ENCODE data around the gene PPP2R5D.
"Not testable (repeated sequence)": the region's sequence is repeated elsewhere in the genome, so short reads cannot be mapped to it uniquely, and the experiment has no call there.

Gene PPP2R5D

GRCh38 chr6:42984001-42984923 is at the start of gene PPP2R5D:
Gene PPP2R5D, plus strand, starts transcription at chr6:42984570. Its CDS starts 108 bp downstream, at chr6:42984678.
- DNase-seq: peak; percentile 90

- DNase-seq: no peak
Observed at GRCh38 chr6:42935322-42935721, 49.0 kb upstream of the PPP2R5D start.

GRCh38 chr6:42936398-42936797 is 48.0 kb upstream of the PPP2R5D start:
- no peak for DNase-seq

DNA sequence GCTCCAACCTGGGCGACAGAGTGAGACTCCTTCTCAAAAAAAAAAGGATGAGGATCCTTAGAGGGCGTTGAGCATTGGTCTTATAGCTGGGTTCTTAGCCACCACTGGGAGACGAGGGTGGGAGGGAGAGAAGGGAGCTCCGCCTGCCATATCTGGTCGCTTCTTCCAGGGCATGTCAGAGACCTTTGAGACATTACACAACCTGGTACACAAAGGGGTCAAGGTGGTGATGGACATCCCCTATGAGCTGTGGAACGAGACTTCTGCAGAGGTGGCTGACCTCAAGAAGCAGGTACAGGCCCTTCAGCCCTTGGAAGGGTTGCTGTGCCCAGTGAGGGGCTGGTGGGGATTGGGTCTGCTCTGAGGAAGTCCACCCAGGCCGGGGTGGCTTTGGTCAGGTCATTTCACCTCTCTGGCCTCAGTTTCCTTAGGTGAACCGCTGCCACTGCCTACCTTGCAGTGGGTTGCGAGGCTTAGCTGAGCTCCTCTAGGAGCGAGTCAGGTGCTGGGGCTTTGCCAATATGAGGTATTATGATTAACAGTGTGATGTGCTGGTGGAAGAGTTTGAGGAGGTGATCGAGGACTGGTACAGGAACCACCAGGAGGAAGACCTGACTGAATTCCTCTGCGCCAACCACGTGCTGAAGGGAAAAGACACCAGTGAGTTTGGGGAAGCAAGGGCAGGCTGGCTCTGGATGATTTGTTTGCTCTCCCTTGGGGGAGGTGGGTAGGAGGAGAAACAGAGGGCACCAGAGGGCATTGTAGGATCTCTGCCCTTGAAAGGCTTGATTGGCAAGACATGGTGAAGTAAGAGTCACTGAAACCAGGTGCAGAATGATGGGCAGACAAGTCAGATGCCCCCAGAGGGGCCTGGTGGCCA is 46.6 kb upstream of the PPP2R5D start:
- DNase-seq: no peak

DNA sequence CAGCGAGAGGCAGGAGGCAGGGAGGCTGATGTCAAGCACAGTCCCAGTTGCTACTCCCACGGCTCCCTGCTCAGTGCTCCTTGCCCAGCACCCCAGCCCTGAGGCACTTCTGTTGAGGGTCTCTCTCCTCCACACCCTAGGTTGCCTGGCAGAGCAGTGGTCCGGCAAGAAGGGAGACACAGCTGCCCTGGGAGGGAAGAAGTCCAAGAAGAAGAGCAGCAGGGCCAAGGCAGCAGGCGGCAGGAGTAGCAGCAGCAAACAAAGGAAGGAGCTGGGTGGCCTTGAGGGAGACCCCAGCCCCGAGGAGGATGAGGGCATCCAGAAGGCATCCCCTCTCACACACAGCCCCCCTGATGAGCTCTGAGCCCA is 46.0 kb upstream of the PPP2R5D start:
- DNase-seq: no peak

- no peak for DNase-seq
Observed at GRCh38 chr6:42938987-42939809, 45.2 kb upstream of the PPP2R5D start.

DNA sequence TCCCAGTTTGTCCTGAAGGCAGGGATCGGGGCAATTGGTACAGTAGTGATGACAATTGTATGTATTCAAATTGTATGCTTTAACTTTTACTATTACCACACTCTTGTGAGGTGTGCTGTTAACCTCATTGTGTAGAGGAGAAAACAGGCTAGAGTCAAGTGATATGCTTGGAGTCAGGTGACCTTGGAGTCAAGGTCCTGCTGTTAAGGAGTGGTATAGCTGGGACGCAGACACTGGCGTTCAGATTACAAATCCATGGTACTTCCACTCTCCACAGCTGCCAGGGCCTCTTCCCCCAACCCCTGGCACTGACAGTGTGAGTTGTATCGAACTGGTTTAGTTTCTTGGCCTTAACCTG is 44.6 kb upstream of the PPP2R5D start:
- no peak for DNase-seq

GRCh38 chr6:42940493-42941045 is 43.8 kb upstream of the PPP2R5D start:
- DNase-seq: no peak

- not testable (repeated sequence) for DNase-seq
Observed at GRCh38 chr6:42941356-42941755, 43.0 kb upstream of the PPP2R5D start.

DNA sequence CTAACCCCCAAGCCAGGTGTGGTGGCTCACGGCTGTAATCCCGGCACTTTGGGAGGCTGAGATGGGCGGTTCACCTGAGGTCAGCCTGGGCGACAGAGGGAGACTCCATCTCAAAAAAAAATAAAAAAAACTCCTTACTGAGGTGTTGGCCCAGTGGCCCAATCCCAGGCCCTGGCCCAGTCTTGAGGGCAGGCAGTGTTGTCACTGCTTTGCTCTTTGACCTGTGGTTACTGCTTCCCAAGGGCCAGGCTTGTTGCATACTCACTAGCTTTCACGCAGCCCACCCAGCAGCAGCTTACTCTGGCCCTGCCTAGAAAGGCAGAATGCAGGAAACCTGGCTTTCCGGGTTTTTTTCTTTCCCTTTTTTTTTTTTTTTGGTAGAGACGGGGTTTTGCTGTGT is 41.9 kb upstream of the PPP2R5D start:
- DNase-seq: no peak

- DNase-seq: no peak
Observed at GRCh38 chr6:42947950-42948349, 36.4 kb upstream of the PPP2R5D start.

GRCh38 chr6:42952389-42952788 is 32.0 kb upstream of the PPP2R5D start:
- DNase-seq: no peak

DNA sequence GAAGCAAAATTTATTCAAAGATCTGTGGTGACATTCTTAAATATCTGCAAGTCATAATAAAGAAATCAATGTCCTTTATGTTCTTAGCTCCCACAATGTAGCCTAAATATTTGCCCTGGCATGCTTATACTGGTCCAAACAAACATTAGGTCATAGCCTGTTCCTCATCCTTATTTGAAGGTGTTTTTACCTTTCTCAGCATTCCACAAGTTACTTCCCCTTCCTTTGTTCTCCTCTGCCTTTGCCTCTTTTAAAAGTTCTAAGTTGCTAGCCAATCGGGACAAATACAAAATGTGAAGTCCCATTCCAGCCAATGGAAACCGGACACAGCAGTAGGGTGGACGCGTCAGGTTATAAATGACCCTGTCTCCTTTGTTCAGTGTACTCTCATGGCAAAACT is 30.0 kb upstream of the PPP2R5D start:
- DNase-seq: not testable (repeated sequence)

DNA sequence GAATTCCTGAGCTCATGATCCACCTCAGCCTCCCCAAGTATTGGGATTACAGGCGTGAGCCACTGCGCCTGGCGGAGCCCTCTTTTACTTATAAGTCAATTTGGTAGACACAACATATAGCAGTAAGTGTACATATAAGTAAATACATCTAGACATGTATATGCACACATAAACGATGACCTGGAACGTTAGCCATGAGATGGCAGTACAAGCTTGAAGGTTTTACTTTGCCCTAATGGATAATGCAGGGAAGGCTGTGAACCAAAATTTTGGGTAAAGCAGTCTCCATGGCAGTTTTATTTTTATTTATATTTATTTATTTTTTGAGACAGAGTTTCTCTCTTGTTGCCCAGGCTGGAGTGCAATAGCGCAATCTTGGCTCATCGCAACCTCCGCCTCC is 26.2 kb upstream of the PPP2R5D start:
- no peak for DNase-seq

DNA sequence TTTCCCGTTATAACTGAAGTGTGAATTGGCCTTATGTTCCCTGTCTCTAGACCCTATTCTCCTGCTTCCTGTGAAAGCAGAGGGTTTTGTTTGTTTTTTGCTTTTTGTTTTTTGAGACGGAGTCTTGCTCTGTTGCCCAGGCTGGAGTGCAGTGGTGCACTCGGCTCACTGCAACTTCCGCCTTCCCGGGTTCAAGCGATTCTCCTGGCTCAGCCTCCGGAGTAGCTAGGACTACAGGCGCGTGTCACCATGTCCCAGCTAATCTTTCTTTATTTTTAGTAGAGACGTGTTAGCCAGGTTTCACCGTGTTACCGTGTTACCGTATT is 24.5 kb upstream of the PPP2R5D start:
- no peak for DNase-seq

GRCh38 chr6:42960243-42961019 is 23.9 kb upstream of the PPP2R5D start, which contains the start of gene GNMT:
Gene GNMT, plus strand, starts transcription at chr6:42960754. Its CDS starts 14 bp downstream, at chr6:42960768.
- DNase-seq: no peak

- no peak for DNase-seq
Observed at GRCh38 chr6:42961020-42961470, 23.3 kb upstream of the PPP2R5D start.

DNA sequence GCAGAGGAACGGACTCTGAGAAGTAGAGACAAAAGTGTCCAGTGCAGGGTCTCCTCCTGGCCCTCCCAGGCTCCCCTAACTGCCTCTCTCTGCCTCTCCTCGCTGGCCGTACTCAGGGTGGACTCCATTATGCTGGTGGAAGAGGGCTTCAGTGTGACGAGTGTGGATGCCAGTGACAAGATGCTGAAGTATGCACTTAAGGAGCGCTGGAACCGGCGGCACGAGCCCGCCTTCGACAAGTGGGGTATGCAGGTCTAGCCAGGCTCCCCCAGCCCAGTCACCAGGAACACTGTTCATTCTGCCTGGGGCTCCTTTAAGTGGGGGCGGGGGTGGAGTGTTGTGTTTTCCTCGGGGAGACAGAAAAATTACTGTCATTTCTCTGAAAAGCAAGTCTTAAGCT is 22.3 kb upstream of the PPP2R5D start:
- DNase-seq: no peak

DNA sequence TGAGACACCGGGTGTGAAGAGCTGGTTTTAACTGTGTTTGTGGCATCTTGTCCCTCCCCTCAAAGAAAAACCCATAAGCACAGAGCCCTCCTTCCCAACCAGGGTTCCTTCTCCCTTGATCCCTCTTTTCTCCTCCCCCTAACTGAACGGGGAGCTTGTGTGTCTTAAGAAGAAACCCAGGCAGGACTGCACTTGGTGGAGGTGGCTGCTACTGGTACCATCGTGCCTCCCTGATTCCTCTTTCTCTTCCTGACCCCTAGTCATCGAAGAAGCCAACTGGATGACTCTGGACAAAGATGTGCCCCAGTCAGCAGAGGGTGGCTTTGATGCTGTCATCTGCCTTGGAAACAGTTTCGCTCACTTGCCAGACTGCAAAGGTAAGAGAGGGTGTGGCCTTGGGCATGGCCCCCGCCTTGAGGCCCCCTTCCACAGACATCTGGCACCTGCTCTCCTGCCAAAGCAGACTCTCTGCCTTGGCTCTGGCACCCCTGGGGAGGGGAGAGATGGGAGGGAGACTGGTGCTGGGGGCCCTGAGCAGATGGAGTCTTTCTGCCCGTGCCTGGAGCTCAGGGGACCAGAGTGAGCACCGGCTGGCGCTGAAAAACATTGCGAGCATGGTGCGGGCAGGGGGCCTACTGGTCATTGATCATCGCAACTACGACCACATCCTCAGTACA is 21.7 kb upstream of the PPP2R5D start:
- no peak for DNase-seq

DNA sequence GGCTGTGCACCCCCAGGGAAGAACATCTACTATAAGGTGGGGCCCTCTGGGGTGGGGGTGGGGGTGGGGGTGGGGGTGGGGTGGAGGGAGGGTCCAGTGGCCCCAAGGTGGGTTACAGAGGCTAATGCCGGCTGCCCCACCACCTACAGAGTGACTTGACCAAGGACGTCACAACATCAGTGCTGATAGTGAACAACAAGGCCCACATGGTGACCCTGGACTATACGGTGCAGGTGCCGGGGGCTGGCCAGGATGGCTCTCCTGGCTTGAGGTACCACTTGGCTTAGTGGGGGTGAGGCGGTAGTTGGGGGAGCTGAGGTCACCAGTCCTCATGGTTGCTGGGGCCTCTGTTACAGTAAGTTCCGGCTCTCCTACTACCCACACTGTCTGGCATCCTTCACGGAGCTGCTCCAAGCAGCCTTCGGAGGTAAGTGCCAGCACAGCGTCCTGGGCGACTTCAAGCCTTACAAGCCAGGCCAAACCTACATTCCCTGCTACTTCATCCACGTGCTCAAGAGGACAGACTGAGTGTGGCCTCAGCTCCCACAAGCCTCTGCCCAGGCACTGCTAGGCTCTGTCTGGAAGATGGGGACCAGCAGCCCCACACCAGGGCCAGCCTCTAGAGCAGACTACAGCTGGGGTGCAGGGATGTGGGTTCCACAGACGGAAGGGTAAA is 21.1 kb upstream of the PPP2R5D start:
- no peak for DNase-seq

Data from NCI-H2107 (cell line).